K562 (cell line): Measurements from ENCODE around the gene ARHGAP22. TPM values are rescaled to one million over a fixed set of nuclear protein-coding genes. Genes with fewer than 3 reads are reported as not detected.

ENCODE experiments used
- ATAC-seq: fragments of 200-7000 bp; cut with Tn5 transposase; 3 replicates; pipeline ENCODE4 v1.9.1; 2020; ENCODE audit warnings: moderate library complexity
- BruUV-seq: library from RNA; stranded (reverse); fragments of 400-500 nt; replicated peaks from 2 replicates; lab custom pipeline; 2021; lab: Mats Ljungman, UMichigan
- CTCF ChIA-PET: fragments of 300-600 bp; formaldehyde crosslinking; extraction: SDS; loops from one replicate; lab custom pipeline; 2021; ENCODE audit warnings: low intra/inter-chr PET ratio; lab: Yijun Ruan, JAX
- POLR2A ChIA-PET: fragments of 300-600, 350-650 bp; sonication (Branson Sonifier 250); formaldehyde crosslinking; extraction: SDS; loops from one replicate; lab custom pipeline; 2021; ENCODE audit warnings: antibody characterized with exemption, inconsistent platforms; lab: Yijun Ruan, JAX
- DNase-seq, 4 experiments: peaks; one replicate each; pipeline versions ENCODE4 v3.0.0 to v3.0.0-alpha.2; 2011 to 2018; ENCODE audit warnings: low spot score in 3 of 4, mixed read lengths in 3 of 4; ENCODE audit errors: extremely low read depth in 1 of 4
- FAIRE-seq: peaks from 2 replicates; lab custom pipeline; 2011; peaks lifted over from hg19 to GRCh38; lab: Jason Lieb, UNC
- H2AFZ ChIP-seq: 2 replicates; pipeline ENCODE4 v1.6.0; 2011; ENCODE audit warnings: low read depth, low read length, control low read depth, inconsistent platforms
- H3K27ac ChIP-seq: fragments of 200-600 bp; 3 replicates; pipeline ENCODE4 v1.8.0; 2011; ENCODE audit warnings: low read depth, mild to moderate bottlenecking, control low read depth, inconsistent platforms, low read length, moderate library complexity, mixed read lengths; ENCODE audit errors: extremely low read depth
- H3K27me3 ChIP-seq, 2 experiments: fragments of 300-600 bp in 1 of 2; 2 replicates in 1 of 2; 3 replicates in 1 of 2; pipeline versions ENCODE4 v1.6.0 to v1.8.0; 2011; ENCODE audit warnings: inconsistent platforms in 2 of 2, low read length in 2 of 2, mild to moderate bottlenecking in 1 of 2, mixed read lengths in 1 of 2, moderate library complexity in 1 of 2; ENCODE audit not compliant: control insufficient read depth in 2 of 2, insufficient read depth in 2 of 2
- H3K36me3 ChIP-seq: fragments of 300-600 bp; 3 replicates; pipeline ENCODE4 v1.8.0; 2011; ENCODE audit warnings: mild to moderate bottlenecking, low read length, inconsistent platforms; ENCODE audit not compliant: control insufficient read depth, insufficient read depth
- H3K4me1 ChIP-seq, 2 experiments: fragments of 200-600 bp in 1 of 2; replicated peaks in 1 of 2; 2 replicates in 1 of 2; 3 replicates in 1 of 2; pipeline versions ENCODE4 v1.5.1 to v1.8.0; 2011; ENCODE audit warnings: inconsistent platforms in 2 of 2, low read length in 2 of 2, mild to moderate bottlenecking in 1 of 2, mixed read lengths in 1 of 2, moderate library complexity in 1 of 2; ENCODE audit not compliant: control insufficient read depth in 2 of 2, insufficient read depth in 2 of 2
- H3K4me2 ChIP-seq: 2 replicates; pipeline ENCODE4 v1.6.1; 2011; ENCODE audit warnings: low read length, control low read depth, inconsistent platforms, mixed read lengths; ENCODE audit not compliant: insufficient read depth
- H3K4me3 ChIP-seq: fragments of 200-600 bp; sonication (generic), shearing (Covaris generic); 2 replicates; pipeline ENCODE4 v1.5.1; 2016; ENCODE audit warnings: control low read depth, inconsistent platforms
- H3K79me2 ChIP-seq: fragments of 200-600 bp; 3 replicates; pipeline ENCODE4 v1.8.0; 2011; ENCODE audit warnings: low read length, inconsistent platforms; ENCODE audit not compliant: control insufficient read depth, insufficient read depth
- H3K9ac ChIP-seq, 2 experiments: 2 replicates each; pipeline versions ENCODE4 v1.6.0 to v1.6.1; 2011; ENCODE audit warnings: low read depth in 2 of 2, low read length in 2 of 2, control low read depth in 1 of 2, inconsistent platforms in 1 of 2, mild to moderate bottlenecking in 1 of 2, mixed read lengths in 1 of 2; ENCODE audit not compliant: insufficient read depth in 1 of 2
- H3K9me1 ChIP-seq: one replicate; pipeline ENCODE4 v1.6.0; 2011; ENCODE audit warnings: inconsistent platforms, mild to moderate bottlenecking, low read length, moderate library complexity; ENCODE audit not compliant: control insufficient read depth, insufficient read depth
- H3K9me3 ChIP-seq: replicated peaks from 2 replicates; pipeline ENCODE4 v1.5.1; 2011; ENCODE audit warnings: low read depth, low read length, inconsistent platforms; ENCODE audit not compliant: control insufficient read depth, insufficient read depth
- H4K20me1 ChIP-seq: replicated peaks from 2 replicates; pipeline ENCODE4 v1.6.1; 2011; ENCODE audit warnings: low read length, inconsistent platforms, mixed read lengths; ENCODE audit not compliant: control insufficient read depth, insufficient read depth
- BRD4 ChIP-seq: fragments of 200-600 bp; sonication (generic); IDR thresholded peaks from 2 replicates; pipeline ENCODE4 v1.6.1; 2017; ENCODE audit warnings: inconsistent platforms
- CBFB ChIP-seq: sonication (generic); formaldehyde crosslinking; IDR thresholded peaks from 2 replicates; pipeline ENCODE4 v1.4.0; 2020; ENCODE audit warnings: mild to moderate bottlenecking, missing genetic modification reagents
- DIDO1 ChIP-seq: fragments of 450-650 bp; IDR thresholded peaks from 2 replicates; pipeline ENCODE4 v1.6.1; 2016; ENCODE audit warnings: low read depth, missing biosample characterization, missing genetic modification characterization
- ELK3 ChIP-seq: fragments of 450-650 bp; formaldehyde crosslinking; IDR thresholded peaks from 2 replicates; pipeline ENCODE4 v1.4.0; 2020; ENCODE audit warnings: mild to moderate bottlenecking
- FIP1L1 ChIP-seq: fragments of 200-400 bp; formaldehyde crosslinking; IDR thresholded peaks from 2 replicates; pipeline ENCODE4 v1.6.1; 2018; ENCODE audit warnings: mild to moderate bottlenecking, low read depth, low read length; ENCODE audit not compliant: poor library complexity, severe bottlenecking
- GTF3C2 ChIP-seq: IDR thresholded peaks from 3 replicates; pipeline ENCODE4 v1.6.1; 2011; ENCODE audit warnings: borderline replicate concordance, mild to moderate bottlenecking, moderate library complexity; ENCODE audit not compliant: insufficient read length; ENCODE audit errors: extremely low read depth
- KDM1A ChIP-seq, 2 experiments: fragments of 450-650 bp; IDR thresholded peaks; 2 replicates each; pipeline ENCODE4 v1.6.1; 2016; ENCODE audit warnings: mild to moderate bottlenecking in 2 of 2
- KDM5B ChIP-seq: fragments of 200-600 bp; sonication (generic); IDR thresholded peaks from 2 replicates; pipeline ENCODE4 v1.6.1; 2012; ENCODE audit warnings: low read depth, mild to moderate bottlenecking, moderate library complexity, low read length, control low read depth, inconsistent platforms; ENCODE audit not compliant: insufficient replicate concordance
- KLF13 ChIP-seq: fragments of 450-650 bp; IDR thresholded peaks from 2 replicates; pipeline ENCODE4 v1.6.1; 2016; ENCODE audit warnings: missing genetic modification characterization, low read depth, mild to moderate bottlenecking, missing compliant biosample characterization, moderate library complexity, borderline replicate concordance
- KLF6 ChIP-seq: fragments of 250-450 bp; sonication (Bioruptor Pico); IDR thresholded peaks from 2 replicates; pipeline ENCODE4 v1.4.0; 2020; ENCODE audit warnings: mild to moderate bottlenecking, moderate library complexity, borderline replicate concordance
- MAX ChIP-seq: sonication (generic); formaldehyde crosslinking; IDR thresholded peaks from 2 replicates; pipeline ENCODE4 v1.9.0; 2022; ENCODE audit warnings: mild to moderate bottlenecking, missing genetic modification reagents
- MCM7 ChIP-seq, 2 experiments: fragments of 450-650 bp; IDR thresholded peaks; 2 replicates each; pipeline ENCODE4 v1.6.1; 2016 to 2018
- NR3C1 ChIP-seq: sonication (generic); formaldehyde crosslinking; IDR thresholded peaks from 2 replicates; pipeline ENCODE4 v1.8.1; 2022; ENCODE audit warnings: missing genetic modification reagents
- PTRF ChIP-seq: fragments of 450-650 bp; IDR thresholded peaks from 2 replicates; pipeline ENCODE4 v1.6.1; 2016; ENCODE audit warnings: mild to moderate bottlenecking, missing genetic modification characterization, missing compliant biosample characterization
- TSC22D4 ChIP-seq: fragments of 450-650 bp; IDR thresholded peaks from 2 replicates; pipeline ENCODE4 v1.6.1; 2016; ENCODE audit warnings: missing genetic modification characterization, missing biosample characterization, control low read depth
- ZNF133 ChIP-seq: fragments of 250-450 bp; sonication (Bioruptor Pico); IDR thresholded peaks from 2 replicates; pipeline ENCODE4 v1.4.0; 2020; ENCODE audit warnings: mild to moderate bottlenecking
- ZNF224 ChIP-seq: sonication (generic); formaldehyde crosslinking; IDR thresholded peaks from 2 replicates; pipeline ENCODE4 v1.8.0; 2022; ENCODE audit warnings: mild to moderate bottlenecking, missing genetic modification reagents
- ZNF277 ChIP-seq: fragments of 250-450 bp; sonication (Bioruptor Pico); IDR thresholded peaks from 2 replicates; pipeline ENCODE4 v1.8.0; 2022; ENCODE audit warnings: inconsistent platforms, mild to moderate bottlenecking, moderate library complexity, borderline replicate concordance
- WGBS: fragments of 100-300 bp; shearing (Covaris generic); methylation state at CpG from one replicate; pipeline ENCODE4 v1.1.6; 2016; ENCODE audit warnings: low coverage, mixed read lengths; ENCODE audit not compliant: insufficient coverage; ENCODE audit errors: missing lambda C conversion rate; 5-methylcytosine and 5-hydroxymethylcytosine counted together
- in situ Hi-C: fragments of 300-500 bp; cut with MboI; formaldehyde crosslinking; loops from 4 replicates; pipeline ENCODE4 v1.15.0; 2018; ENCODE audit warnings: inconsistent platforms, mixed read lengths
- intact Hi-C: fragments of 100-400 bp; cut with micrococcal nuclease; formaldehyde crosslinking; loops from 2 replicates; pipeline ENCODE4 v1.14.2; 2022
- polyA plus RNA-seq, 8 experiments: library from polyadenylated mRNA; depleted of rRNA in 4 of 8; stranded (reverse) in 5 of 8; unstranded in 3 of 8; fragments of >200 nt; fragmentation: Nextera tagmentation in 2 of 8; fragmentation: Illumina TruSeq in 1 of 8; extraction: Ambion mirVana in 2 of 8; extraction: Trizol in 1 of 8; gene quantifications; 2 replicates each; pipeline versions ENCODE4 v1.2.1 to v1.2.3, GENCODE V29; 2011 to 2014; ENCODE audit warnings: inconsistent platforms in 1 of 8, missing spikeins in 1 of 8
- total RNA-seq, 7 experiments: library from RNA; depleted of rRNA in 6 of 7; stranded (reverse); fragments of >200 nt in 6 of 7; fragmentation: Illumina TruSeq in 2 of 7; extraction: Trizol in 2 of 7; gene quantifications; 2 replicates each; pipeline versions ENCODE4 v1.2.1 to v1.2.3, GENCODE V29; 2011 to 2021; ENCODE audit warnings: low replicate concordance in 1 of 7

Gene ARHGAP22
- total and polyA plus RNA-seq, 9 of the 15 experiments (the other 6 are each of a cell fraction or from before 2014, with no cell fraction given) = 1.3 to 28.1 (median 12.7) TPM

GRCh38 chr10:48573045-48573444 is 31.8 kb downstream of the ARHGAP22 start (continued):
- TF ChIP-seq KLF6 (no peak), ZNF133 (CRISPR knock-in tag) (no peak), ZNF224 (CRISPR knock-in tag) (no peak), MAX (CRISPR knock-in tag) (no peak), BRD4 (no peak), ZNF277 (CRISPR knock-in tag) (no peak), PTRF (tag) (no peak)
- TF ChIP-seq, all 486 proteins: peak for 0

- H3K27ac ChIP-seq = no peak overlapping the region
- CTCF ChIA-PET = no interaction called here
- TF ChIP-seq KDM1A (IDR thresholded peaks at IDR 0.05) = no peak
- TF ChIP-seq FIP1L1 = no peak
- no peak for TF ChIP-seq CBFB (CRISPR knock-in tag)
- TF ChIP-seq DIDO1 (tag) = no peak
- no peak for TF ChIP-seq KDM5B
- no peak for TF ChIP-seq TSC22D4 (tag)
- no peak for TF ChIP-seq NR3C1 (CRISPR knock-in tag)
- no peak for TF ChIP-seq MCM7 (IDR thresholded peaks at IDR 0.05)
- no peak for TF ChIP-seq GTF3C2
- TF ChIP-seq KLF13 = no peak
- no peak for TF ChIP-seq ELK3 (CRISPR knock-in tag)
These were observed 32.5 kb downstream of the ARHGAP22 start for GRCh38 chr10:48572414-48572813.

More at GRCh38 chr10:48572414-48572813, 32.5 kb downstream of the ARHGAP22 start:
- intact Hi-C loops (no loop called here), in situ Hi-C loops (no loop called here)
- Histone ChIP-seq H3K36me3 (no peaks in the 10 kb centered on the region), H3K9ac (no peak overlapping the region), H3K27me3 (peaks cover 9 to 33% of the 10 kb centered on the region in 2 experiments; a peak in 3 of 5 replicates), H4K20me1 (no peaks in the 10 kb centered on the region), H3K4me3 (no peak overlapping the region), H3K4me1 (no peaks in the 10 kb centered on the region), H3K79me2 (no peaks in the 10 kb centered on the region), H3K4me2 (no peak overlapping the region), H2AFZ (no peak overlapping the region), H3K9me3 (no peaks in the 10 kb centered on the region), H3K9me1 (no peaks in the 10 kb centered on the region)
- DNase-seq (no peak), FAIRE-seq (no peak), ATAC-seq (no peak)
- POLR2A ChIA-PET = no interaction called here
- no TSS peak for BruUV-seq
- 0% methylated on average over 2 of the region's 2 CpGs for WGBS
